Epidermal melanocyte (primary cell): ENCODE measurements around the gene MAPK8IP3.
"Not testable (repeated sequence)": the region's sequence is repeated elsewhere in the genome, so short reads cannot be mapped to it uniquely, and the experiment has no call there.

ENCODE experiments used
- DNase-seq: peaks from one replicate; pipeline ENCODE4 v3.0.0; 2011; ENCODE audit warnings: low spot score; ENCODE audit not compliant: insufficient read length

Gene MAPK8IP3

GRCh38 chr16:1784977-1785845 lies 79.2 kb downstream of the MAPK8IP3 start:
- no peak for DNase-seq

DNA sequence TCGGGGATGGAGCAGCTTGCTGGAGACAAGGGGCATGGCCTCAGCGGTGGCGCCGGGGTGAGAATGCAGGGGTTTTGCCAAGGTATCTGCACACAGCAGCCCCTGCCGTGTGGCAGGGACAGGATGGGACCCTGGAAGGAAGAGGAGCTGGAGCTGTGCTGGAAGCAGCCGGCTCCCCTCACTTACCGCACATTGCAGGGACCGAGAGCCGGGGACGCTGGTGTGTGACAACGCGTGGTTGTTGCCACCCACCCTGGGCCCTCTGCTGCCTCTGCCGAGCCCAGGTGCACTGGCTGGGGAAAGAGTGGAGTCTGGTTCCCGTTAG lies 79.8 kb downstream of the MAPK8IP3 start:
- DNase-seq = no peak

DNA sequence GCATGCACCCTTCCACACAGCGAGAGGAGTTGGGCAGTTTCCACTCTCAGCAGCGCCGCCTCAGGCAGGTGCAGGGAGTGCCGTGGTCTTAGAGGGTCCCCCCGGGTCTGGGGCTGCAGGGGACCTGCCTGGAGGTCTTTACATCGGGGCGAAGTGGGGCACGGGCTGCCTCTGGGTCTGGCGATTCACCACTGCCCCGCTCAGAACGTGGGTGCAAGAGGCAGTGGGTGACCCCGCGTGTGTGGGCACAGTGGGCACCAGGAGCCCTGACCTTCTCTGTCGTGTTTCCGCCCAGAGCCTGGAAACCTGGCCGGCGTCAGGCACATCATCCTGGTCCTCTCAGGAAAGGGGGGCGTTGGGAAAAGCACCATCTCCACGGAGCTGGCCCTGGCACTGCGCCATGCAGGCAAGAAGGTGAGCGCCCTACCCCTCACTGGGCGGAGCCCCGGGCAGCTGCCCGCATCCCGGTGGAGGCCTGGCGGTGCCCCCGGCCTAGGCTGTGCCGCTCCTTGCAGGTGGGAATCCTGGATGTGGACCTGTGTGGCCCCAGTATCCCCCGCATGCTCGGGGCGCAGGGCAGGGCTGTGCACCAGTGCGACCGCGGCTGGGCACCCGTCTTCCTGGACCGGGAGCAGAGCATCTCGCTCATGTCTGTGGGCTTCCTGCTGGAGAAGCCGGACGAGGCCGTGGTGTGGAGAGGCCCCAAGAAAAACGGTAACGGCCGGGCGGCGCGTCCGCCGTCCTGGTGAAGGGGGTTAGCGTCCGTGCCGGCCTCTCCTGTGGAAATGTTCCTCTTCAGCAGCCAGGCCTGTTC lies 80.5 kb downstream of the MAPK8IP3 start:
- DNase-seq = no peak

DNA sequence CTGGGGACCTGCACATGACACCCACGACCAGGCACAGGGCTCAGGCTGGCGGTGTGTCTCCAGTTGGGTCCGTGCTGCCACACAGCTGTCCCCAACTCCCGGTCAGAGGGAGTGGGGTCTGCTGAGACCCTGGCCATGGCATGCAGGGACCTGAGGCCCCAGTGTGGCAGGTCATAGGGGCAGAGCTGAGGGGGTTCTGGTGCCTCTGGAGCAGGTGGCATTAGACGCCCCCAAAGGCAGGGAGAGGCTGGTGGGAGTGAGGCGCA lies 81.0 kb downstream of the MAPK8IP3 start:
- DNase-seq = no peak

GRCh38 chr16:1787322-1788094 lies 81.5 kb downstream of the MAPK8IP3 start:
- DNase-seq = no peak

GRCh38 chr16:1788095-1788707 lies 82.2 kb downstream of the MAPK8IP3 start:
- DNase-seq = no peak

DNA sequence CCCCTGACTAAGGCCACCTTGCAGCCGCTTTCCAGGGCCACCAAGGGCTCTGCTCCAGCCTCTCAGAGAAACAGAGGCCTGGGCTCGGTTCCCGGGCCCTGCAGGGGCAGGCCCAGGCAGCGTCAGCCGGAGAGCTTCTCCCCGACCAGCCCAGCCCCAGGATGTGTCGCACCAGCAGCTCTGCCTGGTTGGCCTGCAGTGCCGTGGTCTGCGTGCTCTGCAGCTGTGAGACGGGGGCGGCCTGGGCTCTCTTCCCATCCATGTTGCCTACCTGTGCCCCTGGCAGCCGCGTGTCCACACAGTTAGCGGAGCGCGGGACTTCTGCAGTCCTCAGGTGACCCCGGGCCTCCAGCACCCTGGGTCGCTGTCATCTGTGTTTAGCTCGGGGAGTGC lies 82.7 kb downstream of the MAPK8IP3 start:
- DNase-seq = no peak

DNA sequence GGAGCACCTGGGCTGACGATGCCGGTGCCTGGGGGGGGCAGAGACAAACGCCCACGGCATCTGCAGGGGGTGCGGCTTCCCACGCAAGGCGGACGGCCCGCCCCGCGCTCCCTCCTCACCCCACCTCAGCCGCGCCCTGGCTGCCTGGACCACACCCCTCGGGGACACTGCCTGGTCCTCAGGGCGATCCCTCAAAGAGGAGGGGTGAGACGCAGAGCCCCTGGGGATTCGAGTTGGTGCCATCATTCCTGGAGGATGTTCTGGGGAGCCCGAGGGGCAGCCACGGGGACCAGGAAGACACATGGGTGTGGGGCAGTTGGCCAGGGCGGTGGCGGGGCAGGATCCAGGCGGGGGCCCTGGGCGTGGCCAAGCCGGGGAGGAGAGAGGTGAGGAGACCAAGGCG lies 83.6 kb downstream of the MAPK8IP3 start:
- no peak for DNase-seq

GRCh38 chr16:1790261-1790610 lies 84.2 kb downstream of the MAPK8IP3 start:
- DNase-seq = no peak

GRCh38 chr16:1790611-1791255 lies 84.7 kb downstream of the MAPK8IP3 start:
- no peak for DNase-seq

GRCh38 chr16:1791256-1791942 lies 85.4 kb downstream of the MAPK8IP3 start:
- no peak for DNase-seq

GRCh38 chr16:1791943-1792812 lies 86.2 kb downstream of the MAPK8IP3 start:
- no peak for DNase-seq

DNA sequence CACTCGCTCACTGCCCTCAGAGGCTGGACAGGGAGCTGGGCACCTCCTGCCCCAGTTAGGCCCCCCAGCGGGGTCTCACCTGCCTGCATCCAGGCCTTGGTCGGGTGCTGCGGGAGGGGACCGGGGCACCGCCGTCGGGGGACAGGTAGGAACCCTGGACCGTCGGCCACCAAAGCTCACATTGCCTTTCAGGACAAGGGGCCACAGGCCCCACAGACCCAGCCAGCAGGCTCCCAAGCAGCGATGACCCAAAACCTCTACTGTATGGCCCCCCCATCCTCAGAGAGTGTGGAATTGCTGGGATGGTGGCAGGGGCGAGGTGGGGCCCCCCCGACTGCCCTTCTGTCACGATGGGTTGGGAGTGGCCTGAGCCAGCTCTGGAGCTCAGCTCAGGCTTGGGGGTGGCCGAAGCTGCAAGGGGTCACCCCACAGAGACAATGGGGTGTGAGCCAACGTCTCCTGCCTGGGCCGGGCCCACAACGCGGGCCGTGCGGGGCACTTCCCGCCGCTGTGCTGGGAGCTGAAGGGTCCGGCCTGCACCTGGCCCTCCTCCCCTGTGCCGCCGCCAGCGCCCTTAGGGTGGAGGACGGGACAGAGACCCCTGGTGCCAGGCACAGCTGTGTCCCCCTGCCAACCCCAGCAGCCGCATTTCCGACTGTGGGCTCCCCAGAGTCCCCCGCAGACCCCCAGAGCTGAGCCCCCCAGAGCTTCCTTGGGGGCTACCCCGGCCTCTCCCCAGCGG lies 87.0 kb downstream of the MAPK8IP3 start:
- no peak for DNase-seq

DNA sequence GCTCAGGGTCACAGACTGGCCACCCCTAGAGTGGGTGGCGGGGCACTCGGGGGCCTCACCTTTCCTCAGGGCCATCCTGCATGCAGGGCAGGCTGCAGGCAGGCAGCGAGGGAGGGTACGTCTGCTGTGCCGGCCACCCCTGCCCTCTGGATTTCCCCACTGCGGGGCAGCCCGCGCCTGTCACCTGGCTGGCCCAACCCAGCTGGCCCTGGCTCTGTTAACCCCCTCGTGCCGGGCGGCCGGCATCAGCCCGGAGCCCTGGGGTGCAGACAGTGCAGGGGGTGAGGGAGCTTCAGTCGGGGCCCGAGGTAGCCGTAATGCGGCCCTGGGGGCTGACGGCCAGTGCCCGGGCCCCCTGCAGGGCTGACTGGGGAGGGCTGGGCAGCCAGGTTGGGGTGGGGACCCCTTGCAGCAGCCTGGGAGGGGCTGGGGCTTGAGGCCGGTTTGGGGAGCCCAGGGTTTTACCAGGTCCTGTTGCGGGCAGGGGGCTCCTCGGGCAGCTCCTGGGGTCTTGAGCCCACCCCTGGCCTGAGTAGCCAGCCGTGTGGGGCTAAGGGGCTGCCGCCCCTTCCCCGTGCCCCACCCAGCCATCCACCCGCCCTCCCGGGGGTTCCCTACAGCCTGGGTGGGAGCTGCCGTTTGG lies 87.7 kb downstream of the MAPK8IP3 start, which contains the start of gene IGFALS:
Gene IGFALS (minus strand): TSS at position 128 of the 643 bp plus-strand sequence. CDS start 53 bp downstream, at position 75.
- DNase-seq = no peak

DNA sequence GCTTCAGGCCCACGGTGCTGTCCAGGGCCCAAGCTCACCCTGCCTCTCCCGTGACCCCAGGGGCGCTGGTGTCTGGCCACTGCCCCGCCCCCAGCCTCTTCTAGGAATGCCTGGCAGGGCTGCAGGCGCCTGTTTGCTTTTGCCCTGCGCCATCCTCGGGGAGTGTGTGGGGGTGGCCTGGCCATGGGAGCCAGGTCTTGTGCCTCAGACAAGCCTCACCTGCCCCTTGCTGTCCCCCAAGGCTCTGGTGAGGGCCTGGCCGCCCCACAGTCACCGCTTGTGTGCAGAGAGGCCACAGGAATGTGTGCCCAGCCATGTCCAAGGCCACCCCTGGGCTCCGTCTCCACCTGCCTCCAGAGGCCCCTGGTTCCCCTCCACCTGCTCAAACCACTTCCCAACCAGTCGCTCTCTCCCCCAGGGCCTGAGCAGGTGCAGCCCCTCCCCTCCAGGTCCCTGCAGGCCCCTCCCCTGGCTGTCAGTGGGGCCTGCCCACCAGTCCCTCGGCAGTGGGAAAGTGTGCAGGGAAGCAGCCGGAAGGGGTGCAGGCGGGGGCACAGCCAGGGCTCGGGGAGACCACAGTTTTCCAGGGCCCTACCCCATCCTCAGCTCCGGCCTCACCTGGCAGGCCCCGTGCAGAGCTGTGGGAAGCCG lies 88.4 kb downstream of the MAPK8IP3 start:
- no peak for DNase-seq

DNA sequence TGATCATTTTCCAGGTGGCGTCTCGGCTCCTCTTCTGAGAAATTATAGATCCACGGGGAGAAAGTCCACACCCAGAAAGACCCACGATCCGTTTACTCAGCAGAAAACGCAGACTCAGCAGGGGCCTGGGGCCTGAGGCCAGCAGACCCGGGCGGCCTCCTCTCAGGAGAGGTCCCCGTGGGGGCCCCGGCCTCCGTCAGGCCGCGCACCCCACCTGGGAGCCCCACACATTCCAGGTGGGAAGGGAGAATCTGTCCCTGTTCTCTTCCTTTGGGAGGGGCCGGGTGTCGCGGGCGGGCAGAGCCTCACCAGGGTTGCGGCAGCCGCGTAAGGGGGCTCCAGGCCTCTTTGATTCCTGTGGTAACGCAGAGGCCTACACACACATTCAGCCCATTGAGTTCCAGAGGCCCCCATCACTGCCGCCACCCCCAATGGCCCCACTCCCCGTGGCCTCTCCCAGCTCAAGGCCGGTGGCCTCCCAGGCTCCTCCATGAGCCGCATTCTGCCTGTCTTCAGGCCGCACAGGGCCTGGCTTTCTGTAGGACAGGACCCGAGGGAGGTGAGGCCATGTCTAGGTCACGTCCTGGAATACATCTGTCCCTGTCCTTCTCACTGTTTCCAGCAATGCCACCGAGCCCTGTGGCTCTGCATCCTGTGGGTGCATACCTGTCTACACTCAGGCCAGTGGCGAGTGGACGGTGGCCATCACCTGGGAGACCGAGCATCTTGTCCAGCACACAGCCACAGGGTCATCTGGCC lies 89.1 kb downstream of the MAPK8IP3 start:
- no peak for DNase-seq

GRCh38 chr16:1799263-1799662 lies 93.3 kb downstream of the MAPK8IP3 start:
- not testable (repeated sequence) for DNase-seq
